Islet precursor cell (in vitro differentiated cells): Measurements from ENCODE around the gene WFIKKN1.
A peak's percentile ranks its signal among the peaks of the same experiment; 100 is the strongest.

Experiments
- DNase-seq: peaks from one replicate; pipeline ENCODE4 v3.0.0-alpha.2; 2018

WFIKKN1 gene

DNA sequence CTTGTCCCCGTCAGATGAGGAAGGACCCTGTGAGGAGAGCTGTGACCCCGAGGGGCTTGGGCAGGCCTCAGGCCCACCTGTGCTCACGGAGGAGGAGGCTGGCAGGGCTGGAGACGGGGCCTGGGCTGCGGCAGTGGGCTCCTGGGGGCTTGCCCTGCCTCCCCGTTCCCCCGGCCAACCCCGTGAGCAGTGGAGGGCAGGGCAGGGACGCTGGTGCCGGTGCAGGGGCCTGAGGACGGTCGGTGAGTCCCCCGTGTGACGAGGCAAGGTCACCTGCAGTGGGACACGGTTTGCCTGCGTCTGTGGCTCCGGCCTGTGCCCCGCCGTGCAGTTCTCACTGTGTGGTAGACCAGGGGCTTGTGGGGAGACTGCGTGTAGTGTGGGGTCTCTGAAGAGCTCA, 28.8 kb downstream of the WFIKKN1 start:
- no peak for DNase-seq

GRCh38 chr16:660132-660458, 29.3 kb downstream of the WFIKKN1 start:
- DNase-seq: no peak

DNA sequence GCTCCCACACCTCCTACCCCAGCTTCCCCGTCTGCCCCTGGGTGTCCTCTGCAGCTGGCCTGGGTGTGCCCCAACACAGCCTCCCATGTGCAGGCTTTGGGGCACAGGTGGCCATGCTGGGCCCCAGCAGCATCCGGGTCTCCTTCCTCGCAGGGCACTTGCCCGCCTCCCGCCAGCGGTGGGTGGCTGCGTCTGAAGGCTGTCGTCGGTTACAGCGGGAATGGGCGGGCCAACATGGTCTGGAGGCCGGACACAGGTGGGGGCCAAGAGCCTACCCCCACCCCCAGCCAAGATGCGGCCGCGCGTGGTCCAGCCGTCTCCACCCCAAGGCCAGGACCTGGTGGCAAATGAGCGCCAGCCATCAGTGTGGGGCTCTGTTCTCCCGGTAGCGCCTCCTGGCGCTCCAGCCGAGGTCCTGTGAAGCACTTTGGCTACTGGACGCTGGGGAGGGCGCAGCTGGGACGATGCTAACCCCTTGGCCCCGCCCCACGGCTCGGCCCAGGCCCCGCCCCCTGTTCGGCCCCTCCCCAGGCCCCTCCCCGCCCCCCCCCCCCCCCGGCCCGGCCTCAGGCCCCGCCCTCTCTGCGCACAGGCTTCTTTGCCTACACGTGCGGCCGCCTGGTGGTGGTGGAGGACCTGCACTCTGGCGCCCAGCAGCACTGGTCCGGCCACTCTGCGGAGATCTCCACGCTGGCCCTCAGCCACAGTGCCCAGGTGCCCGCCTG, 29.8 kb downstream of the WFIKKN1 start:
- peak; percentile 96 for DNase-seq

DNA sequence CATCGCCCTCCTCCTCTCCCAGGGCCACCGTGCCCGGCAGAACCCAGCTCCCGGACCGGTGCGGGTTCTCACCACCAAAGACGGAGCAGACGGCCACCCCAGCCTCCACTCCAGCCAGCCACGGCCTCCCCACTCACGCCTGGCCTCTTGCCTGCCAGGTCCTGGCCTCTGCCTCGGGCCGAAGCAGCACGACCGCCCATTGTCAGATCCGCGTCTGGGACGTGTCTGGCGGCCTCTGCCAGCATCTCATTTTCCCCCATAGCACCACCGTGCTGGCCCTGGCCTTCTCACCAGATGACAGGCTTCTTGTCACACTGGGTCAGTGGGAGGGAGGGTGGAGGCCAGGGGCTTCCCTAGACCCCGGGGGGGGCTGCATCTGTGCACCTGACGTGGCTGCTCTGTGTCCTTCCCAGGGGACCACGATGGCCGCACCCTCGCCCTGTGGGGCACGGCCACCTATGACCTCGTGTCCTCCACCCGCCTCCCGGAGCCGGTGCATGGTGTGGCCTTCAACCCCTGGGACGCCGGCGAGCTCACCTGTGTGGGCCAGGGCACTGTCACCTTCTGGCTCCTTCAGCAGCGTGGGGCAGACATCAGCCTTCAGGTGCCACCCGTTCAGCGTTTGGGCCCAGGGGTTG, 30.5 kb downstream of the WFIKKN1 start:
- DNase-seq: no peak

DNA sequence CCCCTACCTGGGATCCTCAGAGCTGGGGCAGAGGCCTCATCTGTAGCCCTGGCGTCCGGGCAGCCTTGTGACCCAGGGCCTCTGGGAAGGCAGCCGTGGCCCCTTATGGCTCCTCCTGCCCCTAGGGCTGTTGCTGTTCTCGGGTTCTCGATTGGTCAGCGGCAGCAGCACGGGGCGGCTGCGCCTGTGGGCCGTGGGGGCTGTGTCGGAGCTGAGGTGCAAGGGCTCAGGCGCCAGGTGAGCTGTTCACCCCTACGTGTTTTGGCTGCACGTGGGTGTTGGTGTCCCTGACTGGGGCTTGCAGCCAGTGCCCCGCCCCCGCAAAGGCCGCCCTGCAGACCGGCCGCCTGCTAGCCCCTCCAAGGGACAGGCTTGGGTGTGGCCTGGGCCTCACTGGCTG, 31.3 kb downstream of the WFIKKN1 start:
- DNase-seq: no peak

DNA sequence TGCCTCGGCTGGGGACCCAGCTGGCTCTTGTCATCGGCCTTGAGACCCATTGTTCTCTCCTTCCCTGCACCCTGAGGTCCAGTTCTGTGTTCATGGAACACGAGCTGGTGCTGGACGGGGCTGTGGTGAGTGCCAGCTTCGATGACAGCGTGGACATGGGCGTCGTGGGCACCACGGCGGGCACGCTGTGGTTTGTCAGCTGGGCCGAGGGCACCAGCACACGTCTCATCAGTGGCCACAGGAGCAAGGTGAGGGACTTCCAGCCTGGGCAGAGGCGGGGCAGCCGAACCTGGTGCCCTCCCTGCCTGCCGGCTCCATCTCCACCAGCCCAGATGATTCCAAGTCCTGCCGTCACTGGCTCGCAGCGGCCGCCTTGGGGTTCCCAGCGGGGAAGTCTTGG, 31.8 kb downstream of the WFIKKN1 start:
- no peak for DNase-seq

DNA sequence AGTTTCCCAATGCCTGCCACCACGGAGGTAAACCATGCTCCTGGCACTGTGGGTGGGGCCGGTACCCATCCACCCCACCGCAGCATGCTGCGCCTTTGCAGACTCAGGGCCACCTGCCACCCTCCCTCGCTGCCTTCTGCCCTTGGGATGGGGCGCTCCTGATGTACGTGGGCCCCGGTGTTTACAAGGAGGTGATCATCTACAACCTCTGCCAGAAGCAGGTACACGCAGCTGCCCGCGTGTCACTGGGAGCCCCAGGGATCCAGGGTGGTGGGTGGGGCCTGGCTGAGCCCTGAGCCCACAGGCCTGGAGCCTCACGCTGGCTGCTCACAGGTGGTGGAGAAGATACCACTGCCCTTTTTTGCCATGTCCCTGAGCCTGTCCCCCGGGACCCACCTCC, 35.8 kb downstream of the WFIKKN1 start:
- DNase-seq: no peak

GRCh38 chr16:667113-667779, 36.5 kb downstream of the WFIKKN1 start:
- no peak for DNase-seq

GRCh38 chr16:667780-668518, 37.2 kb downstream of the WFIKKN1 start, which contains the start of gene RHOT2:
Gene RHOT2, plus strand, starts transcription at chr16:668132. Its CDS starts 68 bp downstream, at chr16:668200.
- peak; percentile 96 for DNase-seq

DNA sequence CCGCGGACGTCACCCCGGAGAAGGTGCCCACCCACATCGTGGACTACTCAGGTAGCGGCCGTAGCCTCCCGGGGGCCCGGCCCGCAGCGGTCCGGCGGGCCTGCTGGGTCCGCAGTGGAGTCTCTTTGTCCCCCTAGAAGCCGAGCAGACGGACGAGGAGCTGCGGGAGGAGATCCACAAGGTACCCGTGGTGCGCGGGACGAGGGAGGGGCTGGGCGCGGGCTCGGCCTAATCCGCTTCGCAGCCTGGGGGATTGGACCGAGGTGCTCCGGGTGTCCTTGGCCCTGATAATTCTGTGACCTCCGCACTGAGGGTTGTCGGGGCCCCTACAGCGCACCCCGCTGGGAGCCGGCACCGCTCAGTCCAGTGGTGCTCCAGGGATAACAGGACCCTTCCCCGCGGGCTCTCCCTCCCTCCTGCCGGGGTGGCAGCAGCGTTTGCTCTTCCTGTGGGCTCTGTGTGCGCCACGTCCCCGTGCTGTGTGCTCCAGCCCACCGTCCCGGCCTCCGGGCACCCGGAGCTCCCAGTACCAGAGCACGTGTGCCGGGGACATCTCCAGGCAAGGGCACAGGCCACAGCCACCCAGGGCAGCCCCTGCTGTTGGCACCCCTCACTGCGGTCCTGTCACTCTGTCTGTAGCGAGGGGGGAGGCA, 37.9 kb downstream of the WFIKKN1 start:
- DNase-seq: no peak

GRCh38 chr16:669666-670065, 38.9 kb downstream of the WFIKKN1 start:
- no peak for DNase-seq

- no peak for DNase-seq
These were observed 39.9 kb downstream of the WFIKKN1 start for GRCh38 chr16:670485-671352.

- DNase-seq: no peak
These were observed 40.8 kb downstream of the WFIKKN1 start for GRCh38 chr16:671353-672131.

- no peak for DNase-seq
These were observed 41.6 kb downstream of the WFIKKN1 start for GRCh38 chr16:672371-672770.

DNA sequence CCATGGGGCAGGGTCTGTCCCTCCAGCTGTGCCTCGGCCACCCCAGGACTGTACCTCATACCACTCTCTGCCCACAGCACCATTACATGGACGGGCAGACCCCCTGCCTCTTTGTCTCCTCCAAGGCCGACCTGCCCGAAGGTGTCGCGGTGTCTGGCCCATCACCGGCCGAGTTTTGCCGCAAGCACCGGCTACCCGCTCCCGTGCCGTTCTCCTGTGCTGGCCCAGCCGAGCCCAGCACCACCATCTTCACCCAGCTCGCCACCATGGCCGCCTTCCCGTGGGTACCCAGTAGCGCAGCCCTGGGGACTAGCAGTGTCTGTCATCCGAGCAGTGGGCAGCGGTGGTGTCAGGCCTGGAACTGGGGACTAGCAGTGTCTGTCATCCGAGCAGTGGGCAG, 42.1 kb downstream of the WFIKKN1 start:
- DNase-seq: no peak

DNA sequence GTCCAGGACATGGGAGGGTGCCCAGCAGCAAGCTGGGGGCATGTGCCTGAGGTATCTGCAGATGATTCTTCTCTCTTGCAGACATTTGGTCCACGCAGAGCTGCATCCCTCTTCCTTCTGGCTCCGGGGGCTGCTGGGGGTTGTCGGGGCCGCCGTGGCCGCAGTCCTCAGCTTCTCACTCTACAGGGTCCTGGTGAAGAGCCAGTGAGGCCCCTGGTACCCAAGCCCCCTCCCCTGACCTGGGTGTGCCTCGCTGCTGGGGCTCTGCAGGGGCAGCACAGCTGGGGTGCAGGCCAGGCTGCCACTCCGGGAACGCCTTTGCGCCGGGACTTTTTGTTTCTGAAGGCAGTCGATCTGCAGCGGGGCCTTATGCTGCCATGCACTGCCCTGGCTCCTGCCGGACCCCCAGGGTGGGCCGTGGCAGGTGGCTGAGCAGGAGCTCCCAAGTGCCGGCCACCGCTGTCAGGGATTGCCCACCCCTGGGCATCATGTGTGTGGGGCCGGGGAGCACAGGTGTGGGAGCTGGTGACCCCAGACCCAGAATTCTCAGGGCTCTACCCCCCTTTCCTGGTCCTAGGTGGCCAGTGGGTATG, 42.7 kb downstream of the WFIKKN1 start:
- DNase-seq: no peak

DNA sequence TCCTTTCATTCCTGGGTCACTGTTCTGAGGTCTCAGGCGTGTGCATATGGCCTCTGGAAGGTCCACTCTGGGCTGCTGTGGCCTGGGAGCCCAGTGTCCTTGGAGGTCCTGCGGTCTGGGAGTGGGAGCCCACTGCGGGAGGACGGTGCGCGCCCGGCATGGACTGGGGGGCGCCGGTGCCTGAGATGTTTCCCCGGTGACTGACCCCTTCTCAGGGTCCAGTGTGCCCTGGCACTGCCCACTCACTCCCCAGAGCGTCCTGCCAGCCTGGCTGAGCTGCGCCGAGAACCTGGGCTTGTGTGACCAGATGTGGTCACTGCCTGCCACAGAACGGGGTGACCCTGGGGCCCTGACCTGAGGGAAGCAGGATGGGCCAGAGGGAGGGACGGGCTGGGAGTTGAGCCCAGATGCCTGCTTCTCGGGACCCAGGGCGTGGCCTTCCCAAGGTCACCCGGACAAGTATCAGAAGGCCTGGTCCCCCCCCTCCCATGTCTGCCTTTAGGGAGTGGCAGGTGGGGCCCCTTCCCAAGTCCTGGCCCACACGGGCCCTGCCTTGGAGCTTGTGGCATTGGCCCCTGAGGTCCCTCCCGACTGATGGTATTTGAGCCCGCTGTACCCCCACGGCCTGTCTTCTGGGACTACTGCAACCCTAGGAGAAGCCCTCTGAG, 43.6 kb downstream of the WFIKKN1 start:
- no peak for DNase-seq

GRCh38 chr16:674968-675883, 44.4 kb downstream of the WFIKKN1 start, which contains the start of gene RHBDL1:
Gene RHBDL1, plus strand, starts transcription at chr16:675671. Its CDS starts 120 bp downstream, at chr16:675791.
- peak; percentile 82 for DNase-seq
